ENCODE data around the gene SPATA33.
"Not testable (repeated sequence)": the region's sequence is repeated elsewhere in the genome, so short reads cannot be mapped to it uniquely, and the experiment has no call there.

GRCh38 chr16:89671565-89671964 lies 13.9 kb downstream of the SPATA33 start:
- not testable (repeated sequence) for TF ChIP-seq CTCF (IDR thresholded peaks at IDR 0.05); EP300 (IDR thresholded peaks at IDR 0.05); SREBF2 (IDR thresholded peaks at IDR 0.05); BHLHE40 (IDR thresholded peaks at IDR 0.05; ENCODE audit: low read depth, low read length); POLR2A (IDR thresholded peaks at IDR 0.05; ENCODE audit: low read length); RAD21 (conservative IDR thresholded peaks at IDR 0.05 in 1 of 2, IDR thresholded peaks at IDR 0.05 in 1 of 2); SMC3 (IDR thresholded peaks at IDR 0.05); FOSL2 (IDR thresholded peaks at IDR 0.05); FOSL2 (CRISPR knock-in tag; IDR thresholded peaks at IDR 0.05)
- TF ChIP-seq, protein P1, sequence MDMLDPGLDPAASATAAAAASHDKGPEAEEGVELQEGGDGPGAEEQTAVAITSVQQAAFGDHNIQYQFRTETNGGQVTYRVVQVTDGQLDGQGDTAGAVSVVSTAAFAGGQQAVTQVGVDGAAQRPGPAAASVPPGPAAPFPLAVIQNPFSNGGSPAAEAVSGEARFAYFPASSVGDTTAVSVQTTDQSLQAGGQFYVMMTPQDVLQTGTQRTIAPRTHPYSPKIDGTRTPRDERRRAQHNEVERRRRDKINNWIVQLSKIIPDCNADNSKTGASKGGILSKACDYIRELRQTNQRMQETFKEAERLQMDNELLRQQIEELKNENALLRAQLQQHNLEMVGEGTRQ (IDR thresholded peaks at IDR 0.05) = not testable (repeated sequence)
- TF ChIP-seq, protein P2, sequence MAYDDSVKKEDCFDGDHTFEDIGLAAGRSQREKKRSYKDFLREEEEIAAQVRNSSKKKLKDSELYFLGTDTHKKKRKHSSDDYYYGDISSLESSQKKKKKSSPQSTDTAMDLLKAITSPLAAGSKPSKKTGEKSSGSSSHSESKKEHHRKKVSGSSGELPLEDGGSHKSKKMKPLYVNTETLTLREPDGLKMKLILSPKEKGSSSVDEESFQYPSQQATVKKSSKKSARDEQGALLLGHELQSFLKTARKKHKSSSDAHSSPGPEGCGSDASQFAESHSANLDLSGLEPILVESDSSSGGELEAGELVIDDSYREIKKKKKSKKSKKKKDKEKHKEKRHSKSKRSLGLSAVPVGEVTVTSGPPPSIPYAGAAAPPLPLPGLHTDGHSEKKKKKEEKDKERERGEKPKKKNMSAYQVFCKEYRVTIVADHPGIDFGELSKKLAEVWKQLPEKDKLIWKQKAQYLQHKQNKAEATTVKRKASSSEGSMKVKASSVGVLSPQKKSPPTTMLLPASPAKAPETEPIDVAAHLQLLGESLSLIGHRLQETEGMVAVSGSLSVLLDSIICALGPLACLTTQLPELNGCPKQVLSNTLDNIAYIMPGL (CRISPR knock-in tag; IDR thresholded peaks at IDR 0.05; ENCODE audit: borderline replicate concordance) = not testable (repeated sequence)

Data from A549 (cell line).